CD4-positive, alpha-beta memory T cell (primary cell): Measurements from ENCODE around the gene PDE1A. TPM values are rescaled to one million over a fixed set of nuclear protein-coding genes. Genes with fewer than 3 reads are reported as not detected.

Experiments
- CTCF ChIA-PET: fragments of 350-600 bp; sonication (Branson Sonifier 250); formaldehyde crosslinking; loops from one replicate; lab custom pipeline; 2021; ENCODE audit warnings: inconsistent platforms; ENCODE audit not compliant: partially characterized antibody; lab: Charles Lee
- POLR2A ChIA-PET: fragments of 350-600 bp; sonication (Branson Sonifier 250); formaldehyde crosslinking; loops from one replicate; lab custom pipeline; 2021; ENCODE audit not compliant: partially characterized antibody; lab: Charles Lee
- DNase-seq, 5 donors: peaks; one replicate each; pipeline versions ENCODE4 v3.0.0 to v3.0.0-alpha.2; 2020 to 2022; ENCODE audit warnings: mixed read lengths in 1 of 5
- H3K27ac ChIP-seq: one replicate; pipeline ENCODE4 v1.7.0; 2013; ENCODE audit warnings: low read depth, low read length
- H3K27me3 ChIP-seq: 2 replicates; pipeline ENCODE4 v1.7.0; 2013; ENCODE audit warnings: mild to moderate bottlenecking, low read length, moderate library complexity; ENCODE audit not compliant: insufficient read depth
- H3K36me3 ChIP-seq: 2 replicates; pipeline ENCODE4 v1.7.0; 2013; ENCODE audit warnings: mild to moderate bottlenecking, low read length, moderate library complexity; ENCODE audit not compliant: insufficient read depth
- H3K4me1 ChIP-seq: 2 replicates; pipeline ENCODE4 v1.7.0; 2013; ENCODE audit warnings: mild to moderate bottlenecking, low read length, moderate library complexity; ENCODE audit not compliant: insufficient read depth
- H3K4me3 ChIP-seq, 2 donors: one replicate each; pipeline ENCODE4 v1.7.0; 2013; ENCODE audit warnings: low read length in 2 of 2, mild to moderate bottlenecking in 1 of 2
- H3K9me3 ChIP-seq, 2 donors: one replicate each; pipeline ENCODE4 v1.7.0; 2013; ENCODE audit warnings: low read length in 2 of 2, control low read depth in 1 of 2; ENCODE audit not compliant: control insufficient read depth in 1 of 2
- H3K27ac Mint-ChIP-seq, 7 donors: one replicate each; pipeline ENCODE4 v1.8.0; 2020 to 2021; ENCODE audit warnings: mixed read lengths in 7 of 7, mild to moderate bottlenecking in 6 of 7, inconsistent platforms in 3 of 7, moderate library complexity in 3 of 7
- H3K27me3 Mint-ChIP-seq, 2 donors: one replicate each; pipeline ENCODE4 v1.8.0; 2020 to 2021; ENCODE audit warnings: mixed read lengths in 2 of 2
- H3K36me3 Mint-ChIP-seq, 2 donors: one replicate each; pipeline ENCODE4 v1.8.0; 2020 to 2021; ENCODE audit warnings: mixed read lengths in 2 of 2, inconsistent platforms in 1 of 2, mild to moderate bottlenecking in 1 of 2
- H3K4me1 Mint-ChIP-seq, 4 donors: one replicate each; pipeline ENCODE4 v1.8.0; 2020 to 2021; ENCODE audit warnings: mixed read lengths in 4 of 4, mild to moderate bottlenecking in 1 of 4
- H3K4me3 Mint-ChIP-seq, 8 donors: one replicate each; pipeline ENCODE4 v1.8.0; 2020 to 2021; ENCODE audit warnings: mixed read lengths in 8 of 8, mild to moderate bottlenecking in 7 of 8, moderate library complexity in 6 of 8, inconsistent platforms in 3 of 8
- H3K9me3 Mint-ChIP-seq, 8 donors: one replicate each; pipeline ENCODE4 v1.8.0; 2020 to 2021; ENCODE audit warnings: mixed read lengths in 8 of 8, mild to moderate bottlenecking in 5 of 8, inconsistent platforms in 3 of 8, moderate library complexity in 1 of 8
- intact Hi-C: fragments of 100-400 bp; cut with micrococcal nuclease; formaldehyde crosslinking; loops from one replicate; pipeline ENCODE4 v1.15.1; 2023
- polyA plus RNA-seq, 2 donors: library from polyadenylated mRNA; unstranded; fragments of 300-500 nt; fragmentation: Illumina TruSeq; gene quantifications; one replicate each; pipeline ENCODE4 v1.2.3, GENCODE V29; 2021
- total RNA-seq, 2 experiments: library from RNA; stranded (reverse); gene quantifications; one replicate each; pipeline ENCODE4 v1.2.3, GENCODE V29; 2021

PDE1A gene
- total and polyA plus RNA-seq, 4 experiments from 2014 or later: not detected

GRCh38 chr2:182359027-182359989, 67.5 kb downstream of the PDE1A start:
- no peak for DNase-seq
- H3K4me1 ChIP-seq: no peaks in the 10 kb centered on the region
- H3K9me3 Mint-ChIP-seq: peaks cover 0 to 5% (median under 1%) of the 10 kb centered on the region in 8 donors
- CTCF ChIA-PET: no interaction called here
- no peak overlapping the region for H3K27ac Mint-ChIP-seq
- POLR2A ChIA-PET: no interaction called here
- no peak overlapping the region for H3K4me3 Mint-ChIP-seq
- no peak overlapping the region for H3K4me3 ChIP-seq
- H3K27me3 ChIP-seq: no peaks in the 10 kb centered on the region
- H3K36me3 Mint-ChIP-seq: no peaks in the 10 kb centered on the region
- intact Hi-C loops: no loop called here
- no peaks in the 10 kb centered on the region for H3K36me3 ChIP-seq
- H3K9me3 ChIP-seq: no peaks in the 10 kb centered on the region
- no peak overlapping the region for H3K27ac ChIP-seq
- no peaks in the 10 kb centered on the region for H3K27me3 Mint-ChIP-seq
- no peaks in the 10 kb centered on the region for H3K4me1 Mint-ChIP-seq

- peaks cover 0 to 5% (median under 1%) of the 10 kb centered on the region in 8 donors for H3K9me3 Mint-ChIP-seq
- H3K27ac Mint-ChIP-seq: no peak overlapping the region
- H3K9me3 ChIP-seq: no peaks in the 10 kb centered on the region
- CTCF ChIA-PET: no interaction called here
- H3K4me1 Mint-ChIP-seq: no peaks in the 10 kb centered on the region
- no peak overlapping the region for H3K4me3 ChIP-seq
- no peaks in the 10 kb centered on the region for H3K36me3 Mint-ChIP-seq
- no peak for DNase-seq
- intact Hi-C loops: no loop called here
- H3K27me3 ChIP-seq: no peaks in the 10 kb centered on the region
- no peak overlapping the region for H3K27ac ChIP-seq
- no peaks in the 10 kb centered on the region for H3K27me3 Mint-ChIP-seq
- H3K4me1 ChIP-seq: no peaks in the 10 kb centered on the region
- H3K36me3 ChIP-seq: no peaks in the 10 kb centered on the region
- H3K4me3 Mint-ChIP-seq: no peak overlapping the region
- POLR2A ChIA-PET: no interaction called here
Measured at GRCh38 chr2:182358601-182359000, 68.2 kb downstream of the PDE1A start.

- Histone ChIP-seq H3K27me3 (no peaks in the 10 kb centered on the region), H3K27ac (no peak overlapping the region), H3K36me3 (no peaks in the 10 kb centered on the region), H3K9me3 (no peaks in the 10 kb centered on the region), H3K4me3 (no peak overlapping the region), H3K4me1 (no peaks in the 10 kb centered on the region)
- DNase-seq: no peak
- Mint-ChIP-seq H3K36me3 (no peaks in the 10 kb centered on the region), H3K9me3 (peaks cover 0 to 5% (median 0%) of the 10 kb centered on the region in 8 donors), H3K4me1 (no peaks in the 10 kb centered on the region), H3K4me3 (no peak overlapping the region), H3K27me3 (no peaks in the 10 kb centered on the region), H3K27ac (no peak overlapping the region)
- CTCF ChIA-PET: no interaction called here
- intact Hi-C loops: no loop called here
- POLR2A ChIA-PET: no interaction called here
Measured at GRCh38 chr2:182355815-182356214, 71.0 kb downstream of the PDE1A start.

DNA sequence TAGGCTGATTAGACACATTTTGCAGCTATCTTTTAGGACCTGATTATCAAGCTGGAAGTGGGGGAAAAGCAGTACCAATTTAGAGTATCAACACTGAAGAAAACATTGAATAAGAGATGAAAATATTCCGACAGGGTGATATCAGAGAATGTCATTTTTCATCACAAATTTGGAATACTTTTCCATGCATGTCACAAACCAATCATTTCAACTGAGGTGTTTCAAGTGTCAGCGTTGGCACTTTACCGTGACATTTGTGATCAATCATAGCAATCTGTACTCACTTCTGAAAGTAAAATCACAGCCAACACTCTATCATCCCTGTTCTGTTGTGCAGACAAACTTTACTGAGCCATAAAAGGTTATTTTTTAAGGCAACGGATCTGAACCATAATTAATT, 75.4 kb downstream of the PDE1A start:
- no peaks in the 10 kb centered on the region for H3K9me3 ChIP-seq
- Mint-ChIP-seq H3K4me1 (no peaks in the 10 kb centered on the region), H3K27ac (no peak overlapping the region), H3K9me3 (peaks cover 0 to 2% (median 0%) of the 10 kb centered on the region in 8 donors), H3K27me3 (no peaks in the 10 kb centered on the region), H3K4me3 (no peak overlapping the region), H3K36me3 (no peaks in the 10 kb centered on the region)
- H3K36me3 ChIP-seq: no peaks in the 10 kb centered on the region
- no peaks in the 10 kb centered on the region for H3K4me1 ChIP-seq
- intact Hi-C loops: no loop called here
- DNase-seq: no peak
- POLR2A ChIA-PET: no interaction called here
- no peak overlapping the region for H3K27ac ChIP-seq
- CTCF ChIA-PET: no interaction called here
- H3K4me3 ChIP-seq: no peak overlapping the region
- H3K27me3 ChIP-seq: no peaks in the 10 kb centered on the region

- ChIA-PET CTCF (no interaction called here), POLR2A (no interaction called here)
- Mint-ChIP-seq H3K27ac (no peak overlapping the region), H3K4me3 (no peak overlapping the region), H3K27me3 (peaks cover 0 to 2% of the 10 kb centered on the region in 2 donors), H3K9me3 (peaks cover 0 to 2% (median 0%) of the 10 kb centered on the region in 8 donors), H3K36me3 (no peaks in the 10 kb centered on the region), H3K4me1 (no peaks in the 10 kb centered on the region)
- Histone ChIP-seq H3K27ac (no peak overlapping the region), H3K36me3 (no peaks in the 10 kb centered on the region), H3K9me3 (no peaks in the 10 kb centered on the region), H3K4me3 (no peak overlapping the region), H3K27me3 (no peaks in the 10 kb centered on the region), H3K4me1 (no peaks in the 10 kb centered on the region)
- DNase-seq: no peak
- intact Hi-C loops: no loop called here
Measured at GRCh38 chr2:182349268-182349667, 77.6 kb downstream of the PDE1A start.

DNA sequence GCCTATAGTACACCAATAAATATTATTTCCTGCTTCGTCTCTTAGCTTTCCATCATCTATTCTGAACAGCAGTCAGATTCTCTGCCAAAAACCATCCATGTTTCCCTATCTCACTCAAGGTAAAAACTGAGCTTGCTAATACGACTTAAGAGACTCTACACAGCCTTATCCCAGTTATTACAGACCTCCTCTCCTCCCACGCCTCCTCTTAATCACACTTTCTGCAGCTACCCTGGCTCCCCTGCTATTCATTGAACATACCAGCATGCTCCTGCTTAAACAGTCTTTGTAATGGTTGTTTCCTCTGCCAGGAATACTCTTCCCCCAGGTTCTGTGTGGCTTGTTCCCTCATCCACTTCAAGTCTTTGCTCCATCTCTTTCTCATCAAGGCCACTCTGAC, 81.5 kb downstream of the PDE1A start:
- Histone ChIP-seq H3K27ac (no peak overlapping the region), H3K4me3 (no peak overlapping the region), H3K9me3 (no peaks in the 10 kb centered on the region), H3K36me3 (no peaks in the 10 kb centered on the region), H3K27me3 (no peaks in the 10 kb centered on the region), H3K4me1 (no peaks in the 10 kb centered on the region)
- H3K27me3 Mint-ChIP-seq: peaks cover 0 to 2% of the 10 kb centered on the region in 2 donors
- CTCF ChIA-PET: no interaction called here
- intact Hi-C loops: no loop called here
- no peak overlapping the region for H3K27ac Mint-ChIP-seq
- peaks cover 0 to 2% (median 0%) of the 10 kb centered on the region in 8 donors for H3K9me3 Mint-ChIP-seq
- no peak overlapping the region for H3K4me3 Mint-ChIP-seq
- H3K4me1 Mint-ChIP-seq: no peaks in the 10 kb centered on the region
- DNase-seq: no peak
- POLR2A ChIA-PET: no interaction called here
- no peaks in the 10 kb centered on the region for H3K36me3 Mint-ChIP-seq

- Histone ChIP-seq H3K4me3 (no peak overlapping the region), H3K4me1 (no peaks in the 10 kb centered on the region), H3K36me3 (no peaks in the 10 kb centered on the region), H3K27me3 (no peaks in the 10 kb centered on the region), H3K9me3 (no peaks in the 10 kb centered on the region), H3K27ac (no peak overlapping the region)
- H3K36me3 Mint-ChIP-seq: no peaks in the 10 kb centered on the region
- H3K27me3 Mint-ChIP-seq: no peaks in the 10 kb centered on the region
- H3K27ac Mint-ChIP-seq: no peak overlapping the region
- DNase-seq: no peak
- no peaks in the 10 kb centered on the region for H3K4me1 Mint-ChIP-seq
- intact Hi-C loops: no loop called here
- H3K4me3 Mint-ChIP-seq: no peak overlapping the region
- CTCF ChIA-PET: no interaction called here
- peaks cover 0 to 23% (median 11%) of the 10 kb centered on the region in 8 donors for H3K9me3 Mint-ChIP-seq
- POLR2A ChIA-PET: no interaction called here
Measured at GRCh38 chr2:182330451-182331305, 96.2 kb downstream of the PDE1A start.
